K562 (cell line): Measurements from ENCODE around the gene SLC35F5.

Source experiments
- RB1 ChIP-seq: fragments of 450-650 bp; IDR thresholded peaks from 2 replicates; pipeline ENCODE4 v1.6.1; 2017; ENCODE audit warnings: low read depth, mild to moderate bottlenecking
- SMAD2 ChIP-seq: fragments of 150-350 bp; IDR thresholded peaks from 2 replicates; pipeline ENCODE4 v1.6.1; 2014; ENCODE audit warnings: low read depth, mild to moderate bottlenecking, low read length

GRCh38 chr2:113739849-113740248 lies 16.6 kb downstream of the SLC35F5 start:
- TF ChIP-seq SMAD2, result no peak
- no peak for TF ChIP-seq RB1
